Measurements from ENCODE around the gene CCDC171.

DNA sequence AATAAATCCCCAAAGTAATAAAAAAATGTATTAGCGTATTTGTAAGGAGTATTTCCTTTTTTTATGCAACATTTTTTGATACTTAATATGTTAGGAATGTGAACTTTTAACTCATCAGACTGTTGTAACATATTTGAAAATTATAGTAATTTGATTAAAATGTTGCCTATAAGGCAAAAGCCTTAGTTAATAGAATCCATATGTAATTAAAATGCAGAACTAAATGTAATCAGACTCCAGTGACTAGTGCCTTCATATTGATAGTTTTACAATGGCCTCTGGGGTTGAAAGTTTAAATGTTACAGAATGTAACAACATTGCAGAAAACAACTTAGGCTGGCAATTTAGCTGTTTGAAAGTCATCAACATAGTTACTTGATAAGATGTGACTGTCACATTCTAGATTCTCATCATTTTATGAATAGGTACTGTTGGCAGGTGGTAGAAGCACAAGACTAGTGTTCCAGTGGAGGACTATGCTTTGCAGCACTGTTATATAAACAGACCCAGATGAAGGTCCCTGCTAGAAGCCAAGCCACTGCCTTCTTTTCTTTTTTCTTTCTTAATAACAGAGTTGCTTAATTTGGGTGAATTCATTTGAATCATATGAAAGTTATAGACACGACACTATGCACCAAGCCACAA lies 382.9 kb downstream of the CCDC171 start:
- TF ChIP-seq, protein P1, sequence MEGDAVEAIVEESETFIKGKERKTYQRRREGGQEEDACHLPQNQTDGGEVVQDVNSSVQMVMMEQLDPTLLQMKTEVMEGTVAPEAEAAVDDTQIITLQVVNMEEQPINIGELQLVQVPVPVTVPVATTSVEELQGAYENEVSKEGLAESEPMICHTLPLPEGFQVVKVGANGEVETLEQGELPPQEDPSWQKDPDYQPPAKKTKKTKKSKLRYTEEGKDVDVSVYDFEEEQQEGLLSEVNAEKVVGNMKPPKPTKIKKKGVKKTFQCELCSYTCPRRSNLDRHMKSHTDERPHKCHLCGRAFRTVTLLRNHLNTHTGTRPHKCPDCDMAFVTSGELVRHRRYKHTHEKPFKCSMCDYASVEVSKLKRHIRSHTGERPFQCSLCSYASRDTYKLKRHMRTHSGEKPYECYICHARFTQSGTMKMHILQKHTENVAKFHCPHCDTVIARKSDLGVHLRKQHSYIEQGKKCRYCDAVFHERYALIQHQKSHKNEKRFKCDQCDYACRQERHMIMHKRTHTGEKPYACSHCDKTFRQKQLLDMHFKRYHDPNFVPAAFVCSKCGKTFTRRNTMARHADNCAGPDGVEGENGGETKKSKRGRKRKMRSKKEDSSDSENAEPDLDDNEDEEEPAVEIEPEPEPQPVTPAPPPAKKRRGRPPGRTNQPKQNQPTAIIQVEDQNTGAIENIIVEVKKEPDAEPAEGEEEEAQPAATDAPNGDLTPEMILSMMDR (IDR thresholded peaks at IDR 0.05), result no peak
- TF ChIP-seq POLR2A (IDR thresholded peaks at IDR 0.05) (no peak), EP300 (IDR thresholded peaks at IDR 0.05) (no peak)

Measured in suprapubic skin (tissue), 3 donors.